SH-SY5Y (cell line): ENCODE data around the gene TEAD1.

Source experiments
- GATA2 ChIP-seq: IDR thresholded peaks from 2 replicates; pipeline ENCODE4 v1.6.1; 2011; ENCODE audit warnings: mild to moderate bottlenecking, low read depth, low read length
- GATA3 ChIP-seq: IDR thresholded peaks from 2 replicates; pipeline ENCODE4 v1.6.1; 2011; ENCODE audit warnings: low read depth, mild to moderate bottlenecking, low read length, moderate library complexity

- no peak for TF ChIP-seq GATA2
- no peak for TF ChIP-seq GATA3
Measured at GRCh38 chr11:12634329-12634728, 39.9 kb upstream of the TEAD1 start.
